ENCODE results near the gene FAM83F.

FAM83F gene

DNA sequence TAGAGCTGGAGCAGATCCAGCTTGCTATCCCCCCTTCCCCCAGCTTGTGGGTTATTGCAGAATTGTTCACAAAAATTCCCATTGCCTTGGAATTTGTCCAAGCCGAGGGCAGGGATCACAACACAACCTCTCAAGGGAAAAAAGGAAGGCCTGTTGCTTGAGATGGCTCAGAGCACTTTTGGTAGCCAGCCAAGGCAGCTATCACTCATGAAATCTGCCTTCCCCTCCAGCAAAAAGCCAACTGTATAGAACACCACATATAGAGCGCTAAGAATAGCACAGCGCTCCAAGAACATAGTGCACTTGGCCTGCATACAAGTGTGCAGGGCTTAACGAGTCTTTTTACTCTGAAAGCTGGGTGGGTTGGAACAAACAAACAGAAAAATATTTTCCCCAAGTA lies 46.2 kb downstream of the FAM83F start:
- H3K4me3 Mint-ChIP-seq: no peak overlapping the region
- no peaks in the 10 kb centered on the region for H3K9me3 Mint-ChIP-seq
- peaks cover 6% of the 10 kb centered on the region for H3K4me1 Mint-ChIP-seq (ENCODE audit: low read depth)
- H3K36me3 Mint-ChIP-seq (ENCODE audit: low read depth): peaks cover 2% of the 10 kb centered on the region
- no peak overlapping the region for H3K27ac Mint-ChIP-seq
- peaks cover 21% of the 10 kb centered on the region for H3K27me3 Mint-ChIP-seq (ENCODE audit: low read depth)

DNA sequence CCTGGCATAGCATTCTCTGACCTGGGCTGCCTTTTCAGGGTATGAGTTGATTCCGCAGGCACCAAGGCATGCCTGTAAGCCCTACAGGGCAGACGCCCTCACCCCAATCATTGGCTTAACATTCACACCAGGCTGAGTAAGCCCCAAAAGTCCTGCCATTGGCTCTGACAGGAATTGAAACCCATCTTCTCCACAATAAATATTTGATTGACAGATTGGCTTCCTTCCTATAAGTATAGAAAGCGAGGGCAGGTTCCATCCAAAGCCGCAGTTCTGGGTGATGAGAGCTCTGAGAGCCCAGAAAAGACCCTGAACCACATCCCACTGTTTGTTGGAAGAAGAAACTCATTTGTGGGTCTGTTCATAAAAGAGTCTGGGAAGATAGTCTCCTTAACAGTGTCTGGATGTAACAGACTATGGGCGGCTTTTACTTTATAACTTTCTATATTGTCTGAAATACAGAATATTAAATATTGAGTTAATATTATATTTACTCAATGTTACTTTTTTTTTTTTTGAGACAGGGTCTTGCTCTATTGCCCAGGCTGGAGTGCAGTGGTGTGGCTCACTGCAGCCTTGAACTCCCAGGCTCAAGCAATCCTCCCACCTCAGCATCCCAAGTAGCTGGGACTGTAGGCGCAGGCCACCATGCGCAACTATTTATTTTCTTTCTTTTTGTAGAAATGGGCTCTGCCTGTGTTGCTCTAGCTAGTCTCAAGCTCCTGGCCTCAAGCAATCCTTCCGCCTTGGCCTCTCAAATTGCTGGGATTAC lies 46.8 kb downstream of the FAM83F start:
- no peak overlapping the region for H3K4me3 Mint-ChIP-seq
- H3K27ac Mint-ChIP-seq: peak overlapping the region; percentile 14
- peaks cover 2% of the 10 kb centered on the region for H3K36me3 Mint-ChIP-seq (ENCODE audit: low read depth)
- peaks cover 9% of the 10 kb centered on the region for H3K4me1 Mint-ChIP-seq (ENCODE audit: low read depth)
- no peaks in the 10 kb centered on the region for H3K9me3 Mint-ChIP-seq
- H3K27me3 Mint-ChIP-seq (ENCODE audit: low read depth): peaks cover 18% of the 10 kb centered on the region

DNA sequence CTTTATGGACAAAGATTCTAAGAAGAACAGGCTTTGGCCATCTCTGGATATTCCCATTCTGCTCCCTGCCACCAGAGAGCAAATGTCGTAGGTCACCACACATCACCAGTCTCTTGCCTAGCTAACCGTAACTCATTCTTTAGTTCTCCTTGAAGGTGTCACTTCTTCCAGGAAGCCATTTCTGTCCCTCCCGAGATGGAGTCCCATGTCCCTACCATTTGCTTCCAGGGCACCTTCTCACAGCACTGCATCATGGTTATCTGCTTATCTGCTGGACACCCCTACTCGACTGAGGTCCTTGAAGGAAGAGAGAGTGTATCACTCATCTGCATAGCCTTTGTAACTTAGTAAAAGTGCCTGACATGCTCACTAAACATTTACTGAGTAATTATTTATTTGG lies 47.6 kb downstream of the FAM83F start:
- H3K9me3 Mint-ChIP-seq: no peaks in the 10 kb centered on the region
- H3K27ac Mint-ChIP-seq: peak overlapping the region; percentile 14
- H3K4me3 Mint-ChIP-seq: no peak overlapping the region
- peaks cover 11% of the 10 kb centered on the region for H3K4me1 Mint-ChIP-seq (ENCODE audit: low read depth)
- H3K36me3 Mint-ChIP-seq (ENCODE audit: low read depth): peaks cover 2% of the 10 kb centered on the region
- peaks cover 18% of the 10 kb centered on the region for H3K27me3 Mint-ChIP-seq (ENCODE audit: low read depth)

DNA sequence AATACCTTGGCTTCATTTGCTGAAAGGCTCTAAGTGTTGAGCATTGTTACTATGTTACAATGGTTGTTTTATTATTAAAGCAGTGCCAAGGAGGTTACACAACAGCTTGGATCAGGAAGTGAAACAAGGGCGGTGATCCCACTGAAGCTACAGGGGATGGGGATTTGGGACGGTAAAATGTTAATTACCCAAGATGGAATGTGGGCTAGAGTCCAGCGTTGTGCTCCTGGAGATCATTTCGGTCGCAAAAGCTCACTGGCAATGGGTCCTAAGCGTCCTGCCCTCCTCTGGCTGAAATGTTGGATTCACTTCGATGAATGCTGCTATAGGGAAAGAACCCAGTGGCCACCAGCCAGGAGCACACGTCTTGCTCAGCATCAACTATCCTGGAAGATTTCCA lies 48.3 kb downstream of the FAM83F start:
- Mint-ChIP-seq H3K27me3 (ENCODE audit: low read depth) (peaks cover 16% of the 10 kb centered on the region), H3K27ac (peak overlapping the region; percentile 100), H3K9me3 (no peaks in the 10 kb centered on the region), H3K4me3 (peak overlapping the region; percentile 50), H3K36me3 (ENCODE audit: low read depth) (peaks cover 2% of the 10 kb centered on the region), H3K4me1 (ENCODE audit: low read depth) (peaks cover 14% of the 10 kb centered on the region)

DNA sequence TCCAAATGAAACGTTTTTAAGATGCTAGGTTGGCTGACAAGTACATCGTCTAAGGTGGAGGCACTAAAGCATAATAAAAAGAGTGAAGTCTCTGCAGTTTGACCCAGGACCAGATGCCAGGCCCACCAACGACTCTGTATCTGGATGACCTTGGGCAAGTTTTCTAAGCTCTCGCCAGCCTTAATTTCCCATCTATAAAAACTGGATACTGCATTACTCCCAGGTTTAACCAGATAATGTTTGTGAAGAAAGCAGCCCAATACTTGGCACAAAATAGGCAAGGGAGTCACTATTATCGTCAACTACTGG lies 49.0 kb downstream of the FAM83F start:
- Mint-ChIP-seq H3K4me1 (ENCODE audit: low read depth) (peaks cover 14% of the 10 kb centered on the region), H3K27ac (peak overlapping the region; percentile 100), H3K4me3 (peak overlapping the region; percentile 95), H3K27me3 (ENCODE audit: low read depth) (peaks cover 9% of the 10 kb centered on the region), H3K9me3 (no peaks in the 10 kb centered on the region), H3K36me3 (ENCODE audit: low read depth) (peaks cover 2% of the 10 kb centered on the region)

DNA sequence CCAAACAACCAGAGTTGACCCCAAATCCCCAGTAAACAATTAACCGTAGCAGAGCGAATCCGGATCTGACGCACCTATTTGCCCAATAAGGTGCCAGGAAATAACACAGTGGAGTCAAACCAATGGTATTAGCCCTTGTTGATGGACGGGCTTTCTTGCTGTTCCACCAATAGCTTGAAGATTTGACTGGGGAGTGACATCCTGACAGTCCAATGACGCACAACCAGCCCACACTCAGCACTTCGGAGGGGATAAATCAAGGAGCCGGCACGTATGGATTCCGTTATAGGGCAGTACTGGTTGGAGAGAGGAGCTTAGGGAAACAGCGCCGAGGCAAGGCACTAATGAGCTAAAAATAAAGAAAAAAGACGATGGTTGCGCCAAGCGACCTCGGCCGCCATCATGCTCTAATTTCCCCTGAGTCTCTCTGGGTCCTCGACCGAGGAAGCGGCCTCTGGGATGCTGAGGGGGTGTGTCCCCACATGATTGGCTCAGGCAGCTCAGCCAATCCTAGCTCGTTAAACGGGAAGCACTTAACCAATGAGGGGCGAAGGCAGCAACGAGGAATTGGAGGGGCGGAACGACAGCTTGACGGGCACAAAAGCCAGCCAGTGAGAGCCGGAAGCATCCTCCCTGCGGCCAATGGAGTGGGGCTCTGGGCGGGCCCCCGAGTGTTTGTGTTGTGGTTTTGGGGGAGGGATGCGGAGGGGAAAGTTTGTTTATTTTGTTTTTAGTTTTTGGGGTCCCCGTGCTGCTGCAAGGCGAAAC lies 49.5 kb downstream of the FAM83F start:
- peaks cover 14% of the 10 kb centered on the region for H3K4me1 Mint-ChIP-seq (ENCODE audit: low read depth)

DNA sequence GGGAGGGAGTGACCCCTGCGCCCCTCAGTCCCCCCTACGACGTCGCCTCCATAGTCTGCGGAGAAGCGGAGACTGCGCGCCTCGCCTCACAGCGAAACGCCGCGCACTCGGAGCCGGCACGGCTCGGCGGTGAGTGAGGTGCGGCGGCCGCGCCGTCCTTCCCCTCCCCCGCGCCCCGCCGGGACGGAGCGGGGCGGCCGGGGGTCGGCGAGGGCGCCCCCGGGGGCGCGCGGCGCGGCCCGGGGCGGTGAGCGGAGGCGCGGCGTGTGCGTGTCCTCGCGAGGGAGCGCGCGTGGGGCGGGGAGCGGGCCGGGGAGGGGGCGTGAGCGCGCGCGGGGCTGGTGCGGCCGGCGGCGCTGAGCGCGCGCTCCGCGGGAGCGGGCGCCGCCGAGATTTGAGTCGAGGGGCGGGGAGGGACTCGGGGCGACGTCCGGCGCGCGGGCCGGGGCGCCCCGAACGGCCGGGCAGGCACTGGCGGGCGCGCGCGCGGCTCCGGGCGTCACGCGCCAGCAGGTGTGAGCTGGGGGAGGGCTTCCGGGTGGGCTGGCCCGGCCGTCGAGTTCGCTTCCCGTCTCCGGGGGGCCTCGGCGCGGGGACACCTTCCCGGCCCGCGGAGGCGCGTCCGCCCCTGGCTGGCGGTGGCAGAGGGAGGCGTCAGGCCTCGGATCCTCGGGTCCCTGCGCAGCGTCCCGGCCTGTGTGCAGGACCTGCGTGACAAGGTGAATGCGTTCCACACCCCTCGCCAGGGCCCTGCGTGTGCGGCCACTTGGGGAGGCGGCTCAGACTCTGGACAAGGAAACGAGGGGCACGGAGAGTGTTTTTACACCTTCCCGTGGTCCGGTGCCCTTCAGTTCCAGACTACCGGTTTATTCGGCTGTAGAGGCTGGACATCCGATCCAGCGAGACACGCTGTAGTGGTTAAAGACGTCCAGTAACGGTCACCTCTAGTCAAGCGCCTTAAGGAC lies 50.4 kb downstream of the FAM83F start:
- no peaks in the 10 kb centered on the region for H3K9me3 Mint-ChIP-seq
- peak overlapping the region; percentile 100 for H3K27ac Mint-ChIP-seq
- H3K4me1 Mint-ChIP-seq (ENCODE audit: low read depth): peaks cover 15% of the 10 kb centered on the region
- H3K27me3 Mint-ChIP-seq (ENCODE audit: low read depth): no peaks in the 10 kb centered on the region
- peaks cover 2% of the 10 kb centered on the region for H3K36me3 Mint-ChIP-seq (ENCODE audit: low read depth)
- H3K4me3 Mint-ChIP-seq: peak overlapping the region; percentile 95

More for the DNA sequence above, 49.5 kb downstream of the FAM83F start:
- Mint-ChIP-seq H3K27me3 (ENCODE audit: low read depth) (peaks cover 7% of the 10 kb centered on the region), H3K9me3 (no peaks in the 10 kb centered on the region), H3K36me3 (ENCODE audit: low read depth) (peaks cover 2% of the 10 kb centered on the region), H3K4me3 (peak overlapping the region; percentile 95), H3K27ac (peak overlapping the region; percentile 100)

DNA sequence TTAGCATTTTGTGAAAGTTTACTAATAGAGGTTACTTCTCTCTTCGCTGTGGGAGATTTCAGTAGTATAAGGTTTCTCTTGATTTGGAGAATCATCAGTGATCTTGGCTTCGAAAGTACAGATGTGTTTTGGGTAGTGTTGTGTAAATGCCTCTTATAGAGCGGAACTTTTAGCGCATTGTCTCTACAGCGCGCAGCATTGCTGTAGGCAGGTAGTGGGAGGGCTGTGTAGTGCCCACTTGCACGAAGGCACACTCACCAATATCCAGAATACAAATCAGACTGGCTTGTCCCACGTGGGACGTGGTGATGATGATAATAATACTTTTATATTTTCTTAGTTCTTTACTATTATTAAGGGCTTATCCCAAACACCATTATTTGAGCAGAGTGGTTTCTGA lies 51.4 kb downstream of the FAM83F start:
- Mint-ChIP-seq H3K9me3 (no peaks in the 10 kb centered on the region), H3K4me1 (ENCODE audit: low read depth) (peaks cover 23% of the 10 kb centered on the region), H3K27ac (peak overlapping the region; percentile 79), H3K36me3 (ENCODE audit: low read depth) (peaks cover 2% of the 10 kb centered on the region), H3K4me3 (peak overlapping the region; percentile 81), H3K27me3 (ENCODE audit: low read depth) (no peaks in the 10 kb centered on the region)

DNA sequence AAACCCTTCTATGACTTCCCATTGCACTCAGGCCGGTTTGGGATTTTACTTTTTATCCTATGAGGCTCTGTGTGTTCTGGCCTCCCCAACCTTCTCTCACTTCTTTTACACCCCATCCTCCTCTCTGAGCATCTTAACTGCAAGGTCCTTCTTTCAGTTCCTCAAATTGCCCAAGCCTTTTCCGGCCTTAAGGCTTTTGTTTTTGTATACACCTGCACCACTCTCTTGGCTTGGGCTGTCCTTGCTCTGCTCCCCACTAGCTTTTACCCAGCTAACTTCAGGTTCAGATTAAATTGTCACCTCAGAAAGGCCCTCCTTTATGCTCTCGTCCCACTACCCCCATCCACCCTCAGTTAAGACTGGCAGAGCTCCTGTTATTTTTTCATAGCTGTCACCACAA lies 55.5 kb downstream of the FAM83F start:
- Mint-ChIP-seq H3K4me3 (no peak overlapping the region), H3K9me3 (no peaks in the 10 kb centered on the region), H3K4me1 (ENCODE audit: low read depth) (peaks cover 31% of the 10 kb centered on the region), H3K36me3 (ENCODE audit: low read depth) (no peaks in the 10 kb centered on the region), H3K27ac (peak overlapping the region; percentile 18), H3K27me3 (ENCODE audit: low read depth) (no peaks in the 10 kb centered on the region)

DNA sequence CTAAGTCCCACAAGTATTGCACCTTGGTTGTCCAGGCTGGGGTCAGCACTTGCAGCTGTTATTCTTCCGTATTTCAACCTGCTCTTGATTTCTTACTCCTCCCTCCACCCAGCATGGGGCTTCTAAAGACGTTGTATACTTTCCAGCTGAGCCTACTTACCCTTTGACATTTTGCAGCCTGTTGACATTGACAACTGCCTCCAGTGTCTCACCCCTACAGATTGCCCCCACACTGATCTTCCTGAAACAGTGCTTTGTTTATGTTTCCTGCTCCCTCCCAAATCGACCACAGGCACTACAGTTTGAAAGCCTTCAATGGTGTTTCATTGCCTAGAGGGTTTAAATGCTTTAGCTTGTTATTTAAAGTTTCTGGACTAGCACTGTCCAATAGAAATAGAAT lies 56.6 kb downstream of the FAM83F start:
- H3K4me3 Mint-ChIP-seq: peak overlapping the region; percentile 5

DNA sequence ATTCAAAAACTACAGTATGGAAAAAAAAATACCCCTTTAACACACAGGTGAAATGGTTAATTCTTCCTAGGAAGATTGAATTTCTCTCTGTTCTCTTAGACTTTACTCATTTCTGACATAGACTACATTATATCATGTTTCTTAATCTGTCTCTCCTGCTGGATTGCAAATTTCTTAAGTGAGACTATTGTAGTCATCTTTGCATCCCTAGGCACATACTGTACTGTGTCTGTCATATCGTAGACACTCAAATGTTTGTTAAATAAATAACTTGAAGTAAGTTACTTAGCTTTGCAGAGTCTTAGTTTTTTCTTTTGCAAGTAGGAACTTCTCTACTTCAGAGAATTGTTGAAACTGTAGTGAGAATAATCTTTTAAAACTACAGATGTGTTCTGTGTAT lies 58.7 kb downstream of the FAM83F start:
- H3K27ac Mint-ChIP-seq: no peak overlapping the region
- no peak overlapping the region for H3K4me3 Mint-ChIP-seq
- H3K27me3 Mint-ChIP-seq (ENCODE audit: low read depth): no peaks in the 10 kb centered on the region
- no peaks in the 10 kb centered on the region for H3K9me3 Mint-ChIP-seq
- H3K4me1 Mint-ChIP-seq (ENCODE audit: low read depth): peaks cover 44% of the 10 kb centered on the region
- H3K36me3 Mint-ChIP-seq (ENCODE audit: low read depth): peaks cover 1% of the 10 kb centered on the region

More for the DNA sequence above, 56.6 kb downstream of the FAM83F start:
- H3K27ac Mint-ChIP-seq: peak overlapping the region; percentile 1
- H3K4me1 Mint-ChIP-seq (ENCODE audit: low read depth): peaks cover 37% of the 10 kb centered on the region
- H3K36me3 Mint-ChIP-seq (ENCODE audit: low read depth): peaks cover 1% of the 10 kb centered on the region
- H3K9me3 Mint-ChIP-seq: no peaks in the 10 kb centered on the region
- H3K27me3 Mint-ChIP-seq (ENCODE audit: low read depth): no peaks in the 10 kb centered on the region

DNA sequence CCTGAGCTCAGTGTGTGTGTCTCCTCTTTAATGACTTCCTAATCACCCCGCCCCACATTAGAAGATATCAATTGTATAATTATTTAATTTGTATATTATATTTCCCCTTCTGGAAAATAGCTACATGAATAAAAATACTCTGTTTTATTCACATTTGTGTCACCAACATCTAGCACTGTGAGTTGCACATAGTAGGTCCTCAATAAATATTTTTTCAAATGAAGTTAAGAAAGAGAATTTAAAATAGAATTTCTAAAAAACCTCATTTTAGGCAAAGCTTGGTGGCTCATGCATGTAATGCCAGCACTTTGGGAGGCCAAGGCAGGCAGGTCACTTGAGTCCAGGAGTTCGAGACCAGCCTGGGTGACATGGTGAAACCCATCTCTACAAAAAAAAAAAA lies 59.7 kb downstream of the FAM83F start:
- no peak overlapping the region for H3K27ac Mint-ChIP-seq
- H3K9me3 Mint-ChIP-seq: no peaks in the 10 kb centered on the region
- no peak overlapping the region for H3K4me3 Mint-ChIP-seq
- H3K36me3 Mint-ChIP-seq (ENCODE audit: low read depth): peaks cover 1% of the 10 kb centered on the region
- H3K27me3 Mint-ChIP-seq (ENCODE audit: low read depth): no peaks in the 10 kb centered on the region
- H3K4me1 Mint-ChIP-seq (ENCODE audit: low read depth): peaks cover 51% of the 10 kb centered on the region

DNA sequence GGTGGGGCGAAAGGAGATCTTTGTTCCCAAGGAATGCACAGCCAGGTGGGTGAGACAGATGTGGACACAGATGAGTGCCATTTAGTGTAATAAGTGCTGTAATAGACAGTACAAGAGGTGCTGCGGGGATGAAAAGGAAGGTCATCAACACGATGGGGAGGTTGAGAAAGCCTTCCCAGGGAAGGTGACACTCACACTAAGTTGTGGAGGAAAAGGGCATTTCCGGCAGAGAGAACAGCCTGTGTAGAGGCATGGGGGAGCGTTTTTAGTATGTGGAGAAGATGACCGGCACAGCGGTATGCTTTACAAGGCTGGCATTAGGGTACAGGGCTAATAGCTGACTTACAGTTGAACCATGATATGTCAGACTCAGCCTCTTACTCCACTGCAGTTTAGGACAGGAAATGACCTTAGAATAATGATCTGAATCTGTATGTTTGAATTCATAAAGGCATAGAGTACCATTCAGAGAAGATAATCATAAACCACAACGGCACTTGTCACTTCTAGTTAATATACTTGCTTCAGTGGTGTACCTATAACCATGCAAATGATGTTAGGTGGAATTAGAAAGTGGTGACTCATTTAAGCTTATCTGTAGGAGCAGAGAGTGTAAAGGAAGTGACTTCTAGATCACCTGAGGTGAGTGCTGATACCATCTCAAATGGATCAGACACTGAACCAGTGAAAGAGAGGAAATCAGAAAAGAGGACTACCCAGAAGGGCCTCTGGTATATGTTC lies 60.6 kb downstream of the FAM83F start:
- Mint-ChIP-seq H3K4me3 (peak overlapping the region; percentile 62), H3K4me1 (ENCODE audit: low read depth) (peaks cover 48% of the 10 kb centered on the region), H3K36me3 (ENCODE audit: low read depth) (peaks cover 1% of the 10 kb centered on the region), H3K9me3 (no peaks in the 10 kb centered on the region), H3K27ac (peak overlapping the region; percentile 78), H3K27me3 (ENCODE audit: low read depth) (no peaks in the 10 kb centered on the region)

DNA sequence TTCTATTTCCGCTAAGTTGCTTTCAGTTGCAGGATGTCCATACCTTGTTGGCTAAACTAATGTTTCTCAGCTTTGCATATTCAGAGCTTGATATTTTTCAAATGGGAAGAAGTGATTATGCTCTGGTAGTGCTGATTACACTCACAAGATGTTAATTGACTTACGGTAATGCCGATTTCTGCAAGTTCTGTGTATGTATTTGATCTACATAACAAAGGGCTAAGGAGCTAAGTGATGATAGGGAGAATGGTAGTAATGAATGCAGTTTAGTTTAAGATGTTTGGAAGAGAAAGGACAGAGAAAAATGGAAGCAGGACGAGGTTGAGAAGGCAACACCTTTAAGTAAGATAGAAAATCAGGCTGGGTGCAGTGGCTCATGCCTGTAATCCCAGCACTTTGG lies 61.4 kb downstream of the FAM83F start:
- H3K27ac Mint-ChIP-seq: peak overlapping the region; percentile 78
- H3K27me3 Mint-ChIP-seq (ENCODE audit: low read depth): no peaks in the 10 kb centered on the region
- peaks cover 42% of the 10 kb centered on the region for H3K4me1 Mint-ChIP-seq (ENCODE audit: low read depth)
- H3K36me3 Mint-ChIP-seq (ENCODE audit: low read depth): peaks cover 1% of the 10 kb centered on the region
- peak overlapping the region; percentile 45 for H3K4me3 Mint-ChIP-seq
- H3K9me3 Mint-ChIP-seq: no peaks in the 10 kb centered on the region

Data from T-helper 1 cell treated with Interleukin-12 subunit alpha and Interleukin-12 subunit beta and Interleukin-4 antibody, amounts not matched to agents 30 μg/mL and 1 μg/mL, for 36 hours (primary cell).